A673 (cell line): ENCODE measurements around the gene LRRC15.

ENCODE experiments used
- CTCF ChIP-seq: fragments of 300-800, 200-600 bp; sonication (generic); conservative IDR thresholded peaks from 2 replicates; pipeline ENCODE4 v1.5.1; 2017; ENCODE audit warnings: low read depth, mild to moderate bottlenecking, antibody characterized with exemption, low read length, moderate library complexity, mixed read lengths
- EZH2 ChIP-seq: fragments of 200-600 bp; sonication (generic); IDR thresholded peaks from 2 replicates; pipeline ENCODE4 v1.6.1; 2017; ENCODE audit warnings: borderline replicate concordance, low read depth, mild to moderate bottlenecking, mixed read lengths, antibody characterized with exemption, low read length; ENCODE audit not compliant: poor library complexity, severe bottlenecking

- TF ChIP-seq CTCF, result no peak
- no peak for TF ChIP-seq EZH2
These were observed 44.0 kb downstream of the LRRC15 start for GRCh38 chr3:194325424-194326153.
